PFSK-1 (cell line): ENCODE data around the gene NXPH1.

Source experiments
- FOXP2 ChIP-seq: optimal IDR thresholded peaks from 2 replicates; pipeline ENCODE3; 2011; ENCODE audit warnings: borderline replicate concordance, control low read depth, inconsistent platforms; ENCODE audit not compliant: insufficient read depth; ENCODE audit errors: extremely low read length, extremely low read depth
- POLR2AphosphoS5 ChIP-seq: IDR thresholded peaks from 2 replicates; pipeline ENCODE4 v1.6.1; 2012; ENCODE audit warnings: low read depth, mild to moderate bottlenecking, control low read depth, low read length, moderate library complexity
- SIN3A ChIP-seq: IDR thresholded peaks from 2 replicates; pipeline ENCODE4 v1.6.1; 2012; ENCODE audit warnings: mild to moderate bottlenecking, low read length, moderate library complexity, borderline replicate concordance; ENCODE audit not compliant: insufficient read depth
- TAF1 ChIP-seq: IDR thresholded peaks from 2 replicates; pipeline ENCODE4 v1.6.1; 2012; ENCODE audit warnings: low read length, control low read depth, borderline replicate concordance; ENCODE audit not compliant: insufficient read depth
- TF ChIP-seq, protein P1 (sequence below), 2 experiments: IDR thresholded peaks; 2 replicates each; pipeline versions ENCODE4 v1.6.1 to v1.8.0; 2011 to 2012; ENCODE audit warnings: low read depth in 2 of 2, low read length in 2 of 2, control low read depth in 1 of 2, inconsistent platforms in 1 of 2, mild to moderate bottlenecking in 1 of 2, moderate library complexity in 1 of 2; ENCODE audit not compliant: insufficient read depth in 1 of 2

NXPH1 gene

DNA sequence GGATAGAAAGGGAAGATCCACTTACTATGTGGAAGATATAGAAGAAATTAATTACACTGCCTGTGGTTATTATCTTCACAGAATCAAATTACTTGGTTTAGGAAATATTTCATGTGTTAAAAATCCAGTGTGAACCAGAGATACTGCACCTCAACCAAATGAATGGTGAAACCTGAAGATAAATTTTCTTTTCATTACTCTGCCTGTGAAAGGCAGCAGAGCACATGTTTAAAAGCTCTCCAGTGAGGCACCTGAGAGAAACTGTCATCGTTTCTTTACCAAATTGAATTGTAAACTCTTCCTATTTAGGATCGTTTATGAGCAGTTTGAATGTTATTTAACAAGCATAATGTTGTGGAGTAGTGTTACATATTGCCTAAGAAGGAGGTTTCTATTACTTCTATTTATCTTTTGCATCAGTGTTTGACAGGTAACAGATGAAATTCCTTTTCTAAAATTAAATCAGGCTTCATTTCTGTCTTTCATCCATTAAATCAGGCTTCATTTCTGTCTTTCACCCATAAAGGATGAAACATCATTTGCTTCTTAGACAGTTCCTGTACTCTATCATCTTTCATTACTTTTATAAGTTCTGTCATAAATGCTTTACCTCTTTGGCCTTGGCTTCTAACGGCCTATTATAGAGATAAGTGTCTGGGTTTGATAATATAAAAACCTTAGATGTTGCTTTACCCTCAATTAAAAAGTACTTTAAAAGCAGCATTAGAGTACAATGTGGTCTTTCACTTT lies 266.6 kb downstream of the NXPH1 start:
- TF ChIP-seq SIN3A (no peak), FOXP2 (no peak), POLR2AphosphoS5 (no peak), TAF1 (no peak)
- TF ChIP-seq, protein P1, sequence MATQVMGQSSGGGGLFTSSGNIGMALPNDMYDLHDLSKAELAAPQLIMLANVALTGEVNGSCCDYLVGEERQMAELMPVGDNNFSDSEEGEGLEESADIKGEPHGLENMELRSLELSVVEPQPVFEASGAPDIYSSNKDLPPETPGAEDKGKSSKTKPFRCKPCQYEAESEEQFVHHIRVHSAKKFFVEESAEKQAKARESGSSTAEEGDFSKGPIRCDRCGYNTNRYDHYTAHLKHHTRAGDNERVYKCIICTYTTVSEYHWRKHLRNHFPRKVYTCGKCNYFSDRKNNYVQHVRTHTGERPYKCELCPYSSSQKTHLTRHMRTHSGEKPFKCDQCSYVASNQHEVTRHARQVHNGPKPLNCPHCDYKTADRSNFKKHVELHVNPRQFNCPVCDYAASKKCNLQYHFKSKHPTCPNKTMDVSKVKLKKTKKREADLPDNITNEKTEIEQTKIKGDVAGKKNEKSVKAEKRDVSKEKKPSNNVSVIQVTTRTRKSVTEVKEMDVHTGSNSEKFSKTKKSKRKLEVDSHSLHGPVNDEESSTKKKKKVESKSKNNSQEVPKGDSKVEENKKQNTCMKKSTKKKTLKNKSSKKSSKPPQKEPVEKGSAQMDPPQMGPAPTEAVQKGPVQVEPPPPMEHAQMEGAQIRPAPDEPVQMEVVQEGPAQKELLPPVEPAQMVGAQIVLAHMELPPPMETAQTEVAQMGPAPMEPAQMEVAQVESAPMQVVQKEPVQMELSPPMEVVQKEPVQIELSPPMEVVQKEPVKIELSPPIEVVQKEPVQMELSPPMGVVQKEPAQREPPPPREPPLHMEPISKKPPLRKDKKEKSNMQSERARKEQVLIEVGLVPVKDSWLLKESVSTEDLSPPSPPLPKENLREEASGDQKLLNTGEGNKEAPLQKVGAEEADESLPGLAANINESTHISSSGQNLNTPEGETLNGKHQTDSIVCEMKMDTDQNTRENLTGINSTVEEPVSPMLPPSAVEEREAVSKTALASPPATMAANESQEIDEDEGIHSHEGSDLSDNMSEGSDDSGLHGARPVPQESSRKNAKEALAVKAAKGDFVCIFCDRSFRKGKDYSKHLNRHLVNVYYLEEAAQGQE (IDR thresholded peaks at IDR 0.05; ENCODE audit: insufficient read depth in 1 of 2, low read depth in 2 of 2, low read length in 2 of 2) = no peak

DNA sequence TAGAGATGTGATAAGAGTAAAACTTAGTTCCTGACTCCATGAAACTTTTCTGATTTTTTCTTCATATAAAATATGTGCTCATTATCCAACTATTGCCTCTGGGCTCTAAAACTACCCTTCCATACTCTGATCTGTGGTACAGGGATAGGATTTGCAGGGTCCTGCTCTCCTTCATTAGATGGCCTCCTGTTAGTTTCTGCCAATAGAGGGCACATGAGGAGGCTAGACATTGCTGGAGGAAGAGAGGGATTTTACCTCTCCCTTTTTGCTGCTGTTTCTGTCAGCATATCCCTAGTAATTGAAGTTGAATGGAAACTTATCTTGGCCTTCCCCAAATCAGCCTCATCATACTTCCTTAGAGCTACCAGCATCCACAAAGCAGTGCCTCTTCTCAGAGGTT lies 269.4 kb downstream of the NXPH1 start:
- TF ChIP-seq TAF1 = no peak
- no peak for TF ChIP-seq FOXP2
- TF ChIP-seq, protein P1 (IDR thresholded peaks at IDR 0.05; ENCODE audit: insufficient read depth in 1 of 2, low read depth in 2 of 2, low read length in 2 of 2) = no peak
- TF ChIP-seq SIN3A = no peak
- no peak for TF ChIP-seq POLR2AphosphoS5

DNA sequence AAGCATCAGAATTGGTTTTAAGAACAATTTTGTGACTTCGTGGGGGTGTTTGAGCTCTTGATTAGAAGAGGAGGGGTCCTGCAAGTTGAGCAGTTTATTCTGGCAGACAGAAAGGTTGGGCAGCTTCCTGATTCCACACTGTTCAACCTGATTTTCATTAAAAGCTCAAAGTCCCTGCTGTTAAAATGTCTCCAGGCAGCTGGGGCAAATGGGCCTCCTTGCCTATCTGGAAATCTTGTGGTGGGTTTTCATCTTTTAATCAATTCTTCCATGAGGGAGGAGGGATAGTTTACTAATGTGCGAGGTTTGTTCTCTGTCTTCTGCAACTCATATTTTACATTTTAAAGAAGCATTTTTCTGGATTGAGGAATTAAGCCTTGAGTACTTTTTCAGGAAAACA lies 276.7 kb downstream of the NXPH1 start:
- TF ChIP-seq TAF1 (no peak), POLR2AphosphoS5 (no peak), SIN3A (no peak), FOXP2 (no peak)
- TF ChIP-seq, protein P1 (IDR thresholded peaks at IDR 0.05; ENCODE audit: insufficient read depth in 1 of 2, low read depth in 2 of 2, low read length in 2 of 2) = no peak

DNA sequence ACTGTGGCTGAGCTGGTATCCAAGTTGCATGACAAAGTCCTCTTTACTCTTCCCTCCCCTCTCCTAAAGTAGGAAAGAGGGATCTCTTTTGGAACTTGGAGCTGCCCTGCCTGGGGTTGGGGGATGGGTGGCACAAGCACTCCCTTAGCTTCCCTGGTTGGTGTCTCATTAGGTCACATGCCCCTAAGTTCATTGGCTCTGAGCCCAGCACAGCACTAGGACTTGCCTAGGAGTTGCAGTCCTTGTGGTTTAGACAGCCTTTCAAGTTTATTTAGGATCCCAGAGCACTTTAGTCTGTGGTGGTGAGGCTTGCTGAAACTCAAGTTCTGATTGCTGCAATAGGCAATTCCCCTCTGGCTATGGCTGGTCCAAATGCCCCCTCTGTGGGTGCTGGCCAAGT lies 281.4 kb downstream of the NXPH1 start:
- no peak for TF ChIP-seq FOXP2
- no peak for TF ChIP-seq POLR2AphosphoS5
- TF ChIP-seq SIN3A = no peak
- TF ChIP-seq TAF1 = no peak
- TF ChIP-seq, protein P1 (IDR thresholded peaks at IDR 0.05; ENCODE audit: insufficient read depth in 1 of 2, low read depth in 2 of 2, low read length in 2 of 2) = no peak
